ENCODE results near the gene ITLN1. TPM values are rescaled to one million over a fixed set of nuclear protein-coding genes. Genes with fewer than 3 reads are reported as not detected.

Gene ITLN1
- total RNA-seq, 2 experiments from 2014 or later: not detected

DNA sequence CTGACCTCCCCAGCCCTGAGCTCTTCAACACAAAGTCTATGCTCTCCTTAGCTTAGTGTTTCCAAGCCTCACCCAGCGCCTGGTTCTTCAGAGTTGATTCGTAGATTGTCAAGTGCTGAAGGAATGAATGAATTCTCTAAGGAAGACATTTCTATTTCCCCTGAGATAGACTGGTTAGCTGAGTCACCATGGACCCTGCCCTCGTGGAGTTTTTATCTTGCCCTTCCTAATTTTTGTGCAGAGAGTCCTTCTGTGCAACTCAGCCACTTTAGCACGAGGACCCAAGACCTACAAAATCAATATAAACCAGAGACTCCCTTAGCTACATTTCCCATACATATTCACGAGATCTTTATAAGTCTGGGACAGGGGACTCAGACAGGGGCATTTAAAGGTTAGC lies 19.6 kb downstream of the ITLN1 start:
- no peak for DNase-seq
- intact Hi-C loops (cut with micrococcal nuclease): no loop called here
- H3K4me3 Mint-ChIP-seq: no peak overlapping the region
- H3K27me3 Mint-ChIP-seq: no peaks in the 10 kb centered on the region
- ATAC-seq: no peak
- no peak overlapping the region for H3K27ac Mint-ChIP-seq
- H3K36me3 Mint-ChIP-seq (ENCODE audit: low read depth): no peaks in the 10 kb centered on the region
- TF ChIP-seq, protein P1, sequence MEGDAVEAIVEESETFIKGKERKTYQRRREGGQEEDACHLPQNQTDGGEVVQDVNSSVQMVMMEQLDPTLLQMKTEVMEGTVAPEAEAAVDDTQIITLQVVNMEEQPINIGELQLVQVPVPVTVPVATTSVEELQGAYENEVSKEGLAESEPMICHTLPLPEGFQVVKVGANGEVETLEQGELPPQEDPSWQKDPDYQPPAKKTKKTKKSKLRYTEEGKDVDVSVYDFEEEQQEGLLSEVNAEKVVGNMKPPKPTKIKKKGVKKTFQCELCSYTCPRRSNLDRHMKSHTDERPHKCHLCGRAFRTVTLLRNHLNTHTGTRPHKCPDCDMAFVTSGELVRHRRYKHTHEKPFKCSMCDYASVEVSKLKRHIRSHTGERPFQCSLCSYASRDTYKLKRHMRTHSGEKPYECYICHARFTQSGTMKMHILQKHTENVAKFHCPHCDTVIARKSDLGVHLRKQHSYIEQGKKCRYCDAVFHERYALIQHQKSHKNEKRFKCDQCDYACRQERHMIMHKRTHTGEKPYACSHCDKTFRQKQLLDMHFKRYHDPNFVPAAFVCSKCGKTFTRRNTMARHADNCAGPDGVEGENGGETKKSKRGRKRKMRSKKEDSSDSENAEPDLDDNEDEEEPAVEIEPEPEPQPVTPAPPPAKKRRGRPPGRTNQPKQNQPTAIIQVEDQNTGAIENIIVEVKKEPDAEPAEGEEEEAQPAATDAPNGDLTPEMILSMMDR (IDR thresholded peaks at IDR 0.05): no peak
- ChIA-PET CTCF (interaction anchor here (0.7 to 5.4 kb wide), 8 partner anchors 12 to 190 kb away, joined by 3 to 42 read pairs (median 3); partner anchors contain the start of gene ITLN2), POLR2A (no interaction called here)
- peaks cover 35% of the 10 kb centered on the region for H3K4me1 Mint-ChIP-seq (ENCODE audit: low read depth)
- no peaks in the 10 kb centered on the region for H3K9me3 Mint-ChIP-seq

DNA sequence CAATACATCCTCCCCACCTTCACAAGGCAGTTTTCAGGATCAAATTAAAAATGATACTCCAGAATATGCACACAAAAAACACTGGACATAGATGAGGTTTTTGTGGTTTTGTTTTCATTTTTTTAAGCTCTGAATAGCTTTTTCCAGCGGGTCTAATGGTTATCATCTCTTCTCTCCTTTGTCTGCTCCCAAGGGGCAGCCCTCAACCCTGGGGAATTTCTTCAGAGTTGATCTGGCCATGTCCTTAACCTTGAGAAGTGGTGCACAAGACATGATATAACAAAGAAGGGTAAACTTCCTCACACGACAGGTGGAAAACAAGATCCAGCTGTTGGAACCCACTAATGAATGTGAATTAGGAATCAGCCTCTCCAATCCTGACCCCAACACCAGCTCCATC lies 20.8 kb downstream of the ITLN1 start:
- intact Hi-C loops (cut with micrococcal nuclease): no loop called here
- Mint-ChIP-seq H3K9me3 (no peaks in the 10 kb centered on the region), H3K4me1 (ENCODE audit: low read depth) (peaks cover 35% of the 10 kb centered on the region), H3K27me3 (no peaks in the 10 kb centered on the region), H3K27ac (no peak overlapping the region), H3K4me3 (no peak overlapping the region), H3K36me3 (ENCODE audit: low read depth) (no peaks in the 10 kb centered on the region)
- TF ChIP-seq, protein P1 (IDR thresholded peaks at IDR 0.05): no peak
- ChIA-PET CTCF (interaction anchor here (2.0 to 5.4 kb wide), 4 partner anchors 13 to 89 kb away, joined by 6 to 42 read pairs (median 21); partner anchors contain the start of gene ITLN2), POLR2A (interaction anchor here (1.4 kb wide), 1 partner anchor 27 kb away, joined by 4 read pairs; no protein-coding TSS in a partner anchor)
- no peak for DNase-seq
- no peak for ATAC-seq

DNA sequence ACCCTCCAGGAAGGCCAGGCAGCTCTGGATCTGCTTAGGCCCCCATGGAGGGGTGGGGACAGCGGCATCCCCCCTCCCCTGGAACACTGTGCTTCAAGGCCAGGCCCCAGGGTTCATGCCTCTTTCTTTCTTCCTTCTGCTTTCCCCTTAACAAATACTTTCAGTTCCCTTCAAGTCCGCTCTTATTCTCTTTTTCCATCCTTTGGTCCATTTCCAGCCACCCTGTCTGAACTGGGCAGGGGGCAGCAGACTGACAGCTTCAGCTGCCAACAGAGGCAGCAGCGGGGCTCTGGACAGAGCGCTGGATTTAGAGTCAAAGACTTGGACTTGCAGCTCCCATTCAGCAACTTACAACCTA lies 21.2 kb downstream of the ITLN1 start:
- Mint-ChIP-seq H3K4me1 (ENCODE audit: low read depth) (peaks cover 35% of the 10 kb centered on the region), H3K9me3 (no peaks in the 10 kb centered on the region), H3K36me3 (ENCODE audit: low read depth) (no peaks in the 10 kb centered on the region), H3K27ac (no peak overlapping the region), H3K4me3 (no peak overlapping the region), H3K27me3 (no peaks in the 10 kb centered on the region)
- POLR2A ChIA-PET: interaction anchor here (1.4 kb wide), 1 partner anchor 26 kb away, joined by 4 read pairs; no protein-coding TSS in a partner anchor
- CTCF ChIA-PET: interaction anchor here (2.6 to 5.4 kb wide), 3 partner anchors 13 to 90 kb away, joined by 12 to 42 read pairs (median 30); partner anchors contain the start of gene ITLN2
- intact Hi-C loops (cut with micrococcal nuclease): no loop called here
- ATAC-seq: no peak
- no peak for DNase-seq
- TF ChIP-seq, protein P1 (IDR thresholded peaks at IDR 0.05): no peak

DNA sequence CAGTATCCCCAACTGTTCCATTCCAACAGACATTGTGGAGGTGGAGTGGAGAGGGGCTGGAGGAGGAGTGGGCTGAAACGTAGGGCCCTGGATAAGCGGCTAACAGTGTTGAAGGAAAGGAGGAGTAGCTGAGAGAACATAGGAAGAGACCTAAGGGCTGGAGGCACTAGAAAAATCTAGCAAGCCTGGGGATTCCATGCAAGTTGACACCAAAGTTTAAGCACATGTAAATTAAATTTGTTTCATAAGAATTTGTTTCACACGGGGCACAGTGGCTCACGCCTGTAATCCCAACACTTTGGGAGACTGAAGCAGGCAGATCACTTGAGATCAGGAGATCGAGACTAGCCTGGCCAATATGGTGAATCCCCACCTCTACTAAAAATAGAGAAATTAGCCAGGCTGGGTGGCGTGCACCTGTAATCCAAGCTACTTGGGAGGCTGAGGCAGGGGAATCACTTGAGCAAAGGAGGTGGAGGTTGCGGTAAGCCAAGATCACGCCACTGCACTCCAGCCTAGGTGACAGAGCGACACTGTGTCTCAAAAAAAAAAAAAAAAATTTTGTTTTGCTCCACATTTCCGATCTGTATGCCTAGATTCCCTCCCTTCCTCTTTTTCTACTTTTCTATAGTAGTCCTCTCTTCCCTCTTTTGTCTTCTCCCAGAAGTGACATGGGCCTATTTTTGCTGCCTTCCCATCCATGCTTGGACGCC lies 21.8 kb downstream of the ITLN1 start:
- no peak for DNase-seq
- CTCF ChIA-PET: interaction anchor here (1.6 to 5.4 kb wide), 7 partner anchors 10 to 90 kb away, joined by 6 to 42 read pairs (median 12); partner anchors contain the start of gene ITLN2
- H3K4me1 Mint-ChIP-seq (ENCODE audit: low read depth): peaks cover 35% of the 10 kb centered on the region
- no peak overlapping the region for H3K4me3 Mint-ChIP-seq
- ATAC-seq: peak; percentile 7
- no peaks in the 10 kb centered on the region for H3K36me3 Mint-ChIP-seq (ENCODE audit: low read depth)
- H3K27ac Mint-ChIP-seq: no peak overlapping the region
- H3K27me3 Mint-ChIP-seq: no peaks in the 10 kb centered on the region
- intact Hi-C loops (cut with micrococcal nuclease): no loop called here
- H3K9me3 Mint-ChIP-seq: no peaks in the 10 kb centered on the region
- TF ChIP-seq, protein P1 (IDR thresholded peaks at IDR 0.05): no peak
- POLR2A ChIA-PET: interaction anchor here (0.9 kb wide), 1 partner anchor 12 kb away, joined by 3 read pairs; no protein-coding TSS in a partner anchor

Data from activated CD8-positive, alpha-beta T cell treated with anti-CD3 and anti-CD28 coated beads for 36 hours (primary cell).